ENCODE data around the gene ARHGEF38.

ARHGEF38 gene

DNA sequence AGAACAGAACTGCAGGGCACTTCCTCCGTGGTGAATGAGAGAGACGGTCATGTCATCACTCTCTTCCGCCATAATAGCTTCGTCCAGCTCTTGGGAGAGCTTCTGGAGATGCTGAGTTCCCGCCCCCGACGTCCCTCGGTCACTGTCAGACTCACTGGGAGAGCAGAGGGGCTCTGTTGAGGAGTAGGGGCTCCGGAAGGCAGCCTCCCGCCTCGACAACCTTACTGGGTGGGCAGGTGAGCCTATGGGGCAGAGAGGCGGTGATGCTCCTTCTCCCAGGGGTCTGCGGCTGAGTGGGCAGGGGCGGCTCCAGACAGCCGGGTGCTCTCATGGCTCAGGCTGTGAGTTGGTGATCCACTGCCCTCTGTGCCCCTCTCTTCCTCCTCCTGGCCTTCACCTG is 25.8 kb upstream of the ARHGEF38 start:
- H3K9me3 ChIP-seq (replicated peaks in 1 of 2; ENCODE audit: control insufficient read depth in 2 of 2, insufficient read depth in 1 of 2, low read depth in 1 of 2, low read length in 2 of 2), result no peaks in the 10 kb centered on the region
- H2AFZ ChIP-seq (ENCODE audit: low read length), result no peak overlapping the region
- no peaks in the 10 kb centered on the region for H3K27me3 ChIP-seq (ENCODE audit: control insufficient read depth in 3 of 3, insufficient read depth in 3 of 3, low read depth in 1 of 3, low read length in 3 of 3)
- no peaks in the 10 kb centered on the region for H3K4me1 ChIP-seq (ENCODE audit: control insufficient read depth in 2 of 2, insufficient read depth in 1 of 2, low read depth in 1 of 2, low read length in 2 of 2)
- no peak overlapping the region for H3K23ac ChIP-seq (ENCODE audit: low read depth, low read length, poor library complexity)
- no peaks in the 10 kb centered on the region for H3K36me3 ChIP-seq (replicated peaks in 1 of 2; ENCODE audit: control insufficient read depth in 2 of 2, insufficient read depth in 2 of 2, low read length in 2 of 2)
- H3K27ac ChIP-seq (replicated peaks; ENCODE audit: low read length), result no peak overlapping the region
- no peak overlapping the region for H2BK5ac ChIP-seq (ENCODE audit: low read length)
- no peak overlapping the region for H4K8ac ChIP-seq (ENCODE audit: low read depth, low read length)
- H3K4ac ChIP-seq (ENCODE audit: low read length), result no peak overlapping the region
- no peak overlapping the region for H3K4me3 ChIP-seq (ENCODE audit: low read length in 2 of 2)
- no peak overlapping the region for H2BK15ac ChIP-seq (ENCODE audit: low read length)
- H2BK120ac ChIP-seq (ENCODE audit: low read depth, low read length), result peak overlapping the region; percentile 64
- no peak overlapping the region for H3K4me2 ChIP-seq (ENCODE audit: insufficient read depth, low read length, poor library complexity, severe bottlenecking)
- no peak overlapping the region for H3K9ac ChIP-seq (ENCODE audit: low read depth, low read length, poor library complexity)
- no peak overlapping the region for H3K14ac ChIP-seq (ENCODE audit: low read length)
- no peak overlapping the region for H4K91ac ChIP-seq (ENCODE audit: low read depth, low read length, poor library complexity)
- DNase-seq (ENCODE audit: low spot score), result no peak
- H2BK12ac ChIP-seq (ENCODE audit: low read length), result no peak overlapping the region
- H3K18ac ChIP-seq (ENCODE audit: low read length), result peak overlapping the region; percentile 28
- peak overlapping the region; percentile 70 for H2AK5ac ChIP-seq (ENCODE audit: low read depth, low read length)
- H3K79me1 ChIP-seq (ENCODE audit: low read depth, low read length), result no peaks in the 10 kb centered on the region
- WGBS, 2 donors (ENCODE audit: extremely low coverage in 2 of 2, insufficient read length in 2 of 2, insufficient replicate concordance in 1 of 2), result no CpG with 5 or more reads among the region's 15 CpGs

- DNase-seq (ENCODE audit: low spot score), result no peak
- no peaks in the 10 kb centered on the region for H3K9me3 ChIP-seq (replicated peaks in 1 of 2; ENCODE audit: control insufficient read depth in 2 of 2, insufficient read depth in 1 of 2, low read depth in 1 of 2, low read length in 2 of 2)
Measured at GRCh38 chr4:105527081-105527480, 25.3 kb upstream of the ARHGEF38 start.

GRCh38 chr4:105536601-105537000 is 15.8 kb upstream of the ARHGEF38 start:
- Histone ChIP-seq H3K4me1 (ENCODE audit: control insufficient read depth in 2 of 2, insufficient read depth in 1 of 2, low read depth in 1 of 2, low read length in 2 of 2) (no peaks in the 10 kb centered on the region), H2AFZ (ENCODE audit: low read length) (no peak overlapping the region), H2BK120ac (ENCODE audit: low read depth, low read length) (no peak overlapping the region), H3K36me3 (replicated peaks in 1 of 2; ENCODE audit: control insufficient read depth in 2 of 2, insufficient read depth in 2 of 2, low read length in 2 of 2) (no peaks in the 10 kb centered on the region), H2BK5ac (ENCODE audit: low read length) (no peak overlapping the region), H3K79me1 (ENCODE audit: low read depth, low read length) (no peaks in the 10 kb centered on the region), H3K4ac (ENCODE audit: low read length) (no peak overlapping the region), H3K4me3 (ENCODE audit: low read length in 2 of 2) (no peak overlapping the region), H3K4me2 (ENCODE audit: insufficient read depth, low read length, poor library complexity, severe bottlenecking) (no peak overlapping the region), H2BK12ac (ENCODE audit: low read length) (no peak overlapping the region), H3K9me3 (replicated peaks in 1 of 2; ENCODE audit: control insufficient read depth in 2 of 2, insufficient read depth in 1 of 2, low read depth in 1 of 2, low read length in 2 of 2) (no peaks in the 10 kb centered on the region), H3K27ac (replicated peaks; ENCODE audit: low read length) (no peak overlapping the region), H3K23ac (ENCODE audit: low read depth, low read length, poor library complexity) (no peak overlapping the region), H4K91ac (ENCODE audit: low read depth, low read length, poor library complexity) (no peak overlapping the region), H3K14ac (ENCODE audit: low read length) (no peak overlapping the region), H2BK15ac (ENCODE audit: low read length) (no peak overlapping the region), H3K18ac (ENCODE audit: low read length) (no peak overlapping the region), H2AK5ac (ENCODE audit: low read depth, low read length) (no peak overlapping the region), H4K8ac (ENCODE audit: low read depth, low read length) (no peak overlapping the region), H3K9ac (ENCODE audit: low read depth, low read length, poor library complexity) (no peak overlapping the region), H3K27me3 (ENCODE audit: control insufficient read depth in 3 of 3, insufficient read depth in 3 of 3, low read depth in 1 of 3, low read length in 3 of 3) (peaks cover 0 to 3% (median 0%) of the 10 kb centered on the region in 3 experiments)
- DNase-seq (ENCODE audit: low spot score), result no peak
- no CpG with 5 or more reads among the region's 1 CpG for WGBS, 2 donors (ENCODE audit: extremely low coverage in 2 of 2, insufficient read length in 2 of 2, insufficient replicate concordance in 1 of 2)

More at GRCh38 chr4:105527081-105527480, 25.3 kb upstream of the ARHGEF38 start:
- H3K23ac ChIP-seq (ENCODE audit: low read depth, low read length, poor library complexity), result no peak overlapping the region
- no peaks in the 10 kb centered on the region for H3K36me3 ChIP-seq (replicated peaks in 1 of 2; ENCODE audit: control insufficient read depth in 2 of 2, insufficient read depth in 2 of 2, low read length in 2 of 2)
- H3K79me1 ChIP-seq (ENCODE audit: low read depth, low read length), result no peaks in the 10 kb centered on the region
- H3K18ac ChIP-seq (ENCODE audit: low read length), result peak overlapping the region; percentile 28
- no peak overlapping the region for H3K4me2 ChIP-seq (ENCODE audit: insufficient read depth, low read length, poor library complexity, severe bottlenecking)
- H3K4me1 ChIP-seq (ENCODE audit: control insufficient read depth in 2 of 2, insufficient read depth in 1 of 2, low read depth in 1 of 2, low read length in 2 of 2), result no peaks in the 10 kb centered on the region
- no peaks in the 10 kb centered on the region for H3K27me3 ChIP-seq (ENCODE audit: control insufficient read depth in 3 of 3, insufficient read depth in 3 of 3, low read depth in 1 of 3, low read length in 3 of 3)
- H2BK120ac ChIP-seq (ENCODE audit: low read depth, low read length), result no peak overlapping the region
- H2AK5ac ChIP-seq (ENCODE audit: low read depth, low read length), result peak overlapping the region; percentile 70
- no peak overlapping the region for H3K4ac ChIP-seq (ENCODE audit: low read length)
- H2BK15ac ChIP-seq (ENCODE audit: low read length), result no peak overlapping the region
- no peak overlapping the region for H2AFZ ChIP-seq (ENCODE audit: low read length)
- H3K9ac ChIP-seq (ENCODE audit: low read depth, low read length, poor library complexity), result no peak overlapping the region
- no peak overlapping the region for H2BK12ac ChIP-seq (ENCODE audit: low read length)
- no peak overlapping the region for H4K8ac ChIP-seq (ENCODE audit: low read depth, low read length)
- H3K27ac ChIP-seq (replicated peaks; ENCODE audit: low read length), result no peak overlapping the region
- no peak overlapping the region for H2BK5ac ChIP-seq (ENCODE audit: low read length)
- H3K4me3 ChIP-seq (ENCODE audit: low read length in 2 of 2), result no peak overlapping the region
- peak overlapping the region; percentile 56 for H3K14ac ChIP-seq (ENCODE audit: low read length)
- WGBS, 2 donors (ENCODE audit: extremely low coverage in 2 of 2, insufficient read length in 2 of 2, insufficient replicate concordance in 1 of 2), result no CpG with 5 or more reads among the region's 8 CpGs
- H4K91ac ChIP-seq (ENCODE audit: low read depth, low read length, poor library complexity), result no peak overlapping the region

GRCh38 chr4:105541420-105541819 is 11.0 kb upstream of the ARHGEF38 start:
- H3K79me1 ChIP-seq (ENCODE audit: low read depth, low read length), result no peaks in the 10 kb centered on the region
- no peak overlapping the region for H2BK15ac ChIP-seq (ENCODE audit: low read length)
- H3K9me3 ChIP-seq (replicated peaks in 1 of 2; ENCODE audit: control insufficient read depth in 2 of 2, insufficient read depth in 1 of 2, low read depth in 1 of 2, low read length in 2 of 2), result no peaks in the 10 kb centered on the region
- no peak overlapping the region for H3K4me3 ChIP-seq (ENCODE audit: low read length in 2 of 2)
- no peak overlapping the region for H2AK5ac ChIP-seq (ENCODE audit: low read depth, low read length)
- H3K4ac ChIP-seq (ENCODE audit: low read length), result no peak overlapping the region
- no peak overlapping the region for H3K14ac ChIP-seq (ENCODE audit: low read length)
- no CpG with 5 or more reads among the region's 4 CpGs for WGBS, 2 donors (ENCODE audit: extremely low coverage in 2 of 2, insufficient read length in 2 of 2, insufficient replicate concordance in 1 of 2)
- peaks cover 0 to 3% (median 0%) of the 10 kb centered on the region in 3 experiments for H3K27me3 ChIP-seq (ENCODE audit: control insufficient read depth in 3 of 3, insufficient read depth in 3 of 3, low read depth in 1 of 3, low read length in 3 of 3)
- H3K4me2 ChIP-seq (ENCODE audit: insufficient read depth, low read length, poor library complexity, severe bottlenecking), result no peak overlapping the region
- no peak overlapping the region for H2BK120ac ChIP-seq (ENCODE audit: low read depth, low read length)
- no peak overlapping the region for H3K27ac ChIP-seq (replicated peaks; ENCODE audit: low read length)
- H4K91ac ChIP-seq (ENCODE audit: low read depth, low read length, poor library complexity), result no peak overlapping the region
- no peaks in the 10 kb centered on the region for H3K36me3 ChIP-seq (replicated peaks in 1 of 2; ENCODE audit: control insufficient read depth in 2 of 2, insufficient read depth in 2 of 2, low read length in 2 of 2)
- no peak overlapping the region for H3K23ac ChIP-seq (ENCODE audit: low read depth, low read length, poor library complexity)
- H2AFZ ChIP-seq (ENCODE audit: low read length), result no peak overlapping the region
- H2BK5ac ChIP-seq (ENCODE audit: low read length), result no peak overlapping the region
- no peaks in the 10 kb centered on the region for H3K4me1 ChIP-seq (ENCODE audit: control insufficient read depth in 2 of 2, insufficient read depth in 1 of 2, low read depth in 1 of 2, low read length in 2 of 2)
- no peak for DNase-seq (ENCODE audit: low spot score)
- no peak overlapping the region for H3K18ac ChIP-seq (ENCODE audit: low read length)
- no peak overlapping the region for H2BK12ac ChIP-seq (ENCODE audit: low read length)
- H3K9ac ChIP-seq (ENCODE audit: low read depth, low read length, poor library complexity), result no peak overlapping the region
- no peak overlapping the region for H4K8ac ChIP-seq (ENCODE audit: low read depth, low read length)
